GM19468 (cell line): ENCODE data around the gene CLTCL1.
"Not testable (repeated sequence)": the region's sequence is repeated elsewhere in the genome, so short reads cannot be mapped to it uniquely, and the experiment has no call there.

ENCODE experiments used
- ATAC-seq: cut with Tn5 transposase; IDR thresholded peaks from one replicate; pipeline ENCODE4 v1.9.1; 2021; ENCODE audit warnings: mild to moderate bottlenecking, moderate library complexity, moderate number of reproducible peaks; ENCODE audit not compliant: unreplicated experiment; ENCODE audit errors: extremely low read depth

Gene CLTCL1

DNA sequence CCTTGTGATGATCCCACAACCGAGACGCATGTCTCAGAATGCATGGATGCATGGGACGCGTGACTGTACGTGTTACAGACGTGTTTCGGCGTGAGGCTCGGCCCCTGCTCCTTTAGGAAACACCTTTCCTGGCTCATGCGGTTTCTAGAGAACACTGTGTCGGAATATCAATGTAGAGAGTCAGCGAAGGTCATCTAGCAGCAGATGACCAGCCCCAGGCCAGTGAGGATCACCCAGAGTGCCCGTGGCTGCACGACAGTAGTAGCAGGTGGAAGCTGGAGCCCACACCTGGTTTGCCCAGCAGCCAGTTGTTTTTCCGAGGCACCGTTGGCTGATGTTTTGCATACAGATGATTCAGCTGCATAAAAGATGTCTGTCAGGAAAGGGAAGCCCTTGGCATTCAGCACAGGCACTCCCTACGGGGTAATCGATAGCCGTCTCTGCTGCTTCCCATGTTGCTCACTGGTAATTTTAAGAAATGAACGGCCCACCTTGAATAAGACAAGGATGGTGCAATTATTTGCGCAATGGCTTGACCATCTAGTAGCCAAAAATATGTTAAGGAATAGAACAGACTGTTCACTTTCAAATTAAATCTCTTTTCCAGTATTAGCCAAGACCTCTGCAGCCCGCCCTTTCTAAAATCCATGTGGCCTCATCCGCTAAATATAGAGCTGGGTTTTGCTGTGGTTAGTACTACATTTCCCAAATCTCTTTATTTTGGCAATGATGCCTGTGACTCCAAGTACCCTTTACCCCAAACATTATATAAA, 1.1 kb upstream of the CLTCL1 start:
- no peak for ATAC-seq

DNA sequence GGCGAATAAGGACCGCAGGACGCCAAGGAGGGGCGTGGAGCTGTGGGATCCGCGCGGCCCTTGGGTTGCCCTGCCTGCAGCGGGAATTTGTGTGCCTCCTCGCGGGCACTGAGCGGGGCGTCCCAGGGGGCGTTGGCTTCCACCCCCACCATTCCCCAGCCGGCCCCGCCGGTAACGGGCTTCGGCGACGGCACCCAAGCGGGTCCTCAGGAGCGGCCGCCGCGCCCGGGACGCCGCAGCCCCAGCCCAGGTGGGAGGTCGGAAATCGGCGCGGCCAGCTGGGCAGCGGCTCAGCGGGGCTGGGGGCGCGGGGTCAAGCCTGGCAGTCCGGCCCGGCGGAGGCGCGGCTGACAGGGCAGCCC, 320 bp downstream of the CLTCL1 start:
- ATAC-seq: no peak

GRCh38 chr22:19290400-19291217, 910 bp downstream of the CLTCL1 start:
- no peak for ATAC-seq

DNA sequence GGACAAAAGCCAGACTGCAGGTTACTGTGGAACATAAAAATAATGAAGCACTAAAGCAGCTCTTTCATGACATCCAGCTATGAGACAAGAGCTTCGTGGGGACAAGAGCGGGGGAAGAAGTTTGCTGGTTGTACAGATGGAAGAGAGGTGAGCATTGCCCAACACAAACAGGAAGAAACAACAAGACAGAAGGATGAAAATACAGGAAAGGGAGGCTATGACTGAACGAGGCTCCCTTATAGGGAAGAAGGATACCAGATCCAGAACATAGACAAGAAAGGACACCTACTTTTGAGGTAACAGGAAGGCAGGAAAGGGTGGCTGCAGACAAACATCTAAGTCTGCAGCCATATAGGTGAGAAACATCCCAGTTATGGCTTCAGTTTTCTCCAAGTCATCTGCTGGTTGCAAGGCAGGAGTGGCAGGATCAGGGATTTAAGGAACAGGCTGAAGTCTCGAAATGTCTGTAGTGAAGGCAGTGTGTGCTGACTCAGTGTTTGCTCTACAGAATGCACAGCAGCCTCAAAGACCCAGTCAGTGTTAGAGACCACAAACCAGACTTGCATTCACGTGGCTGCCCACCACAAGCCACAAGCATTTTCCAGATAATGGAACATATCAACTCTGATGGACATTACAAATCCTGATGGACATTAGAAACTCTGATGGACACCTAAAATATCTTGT, 1.9 kb downstream of the CLTCL1 start:
- no peak for ATAC-seq

- ATAC-seq: no peak
Measured at GRCh38 chr22:19287889-19288288, 3.6 kb downstream of the CLTCL1 start.

DNA sequence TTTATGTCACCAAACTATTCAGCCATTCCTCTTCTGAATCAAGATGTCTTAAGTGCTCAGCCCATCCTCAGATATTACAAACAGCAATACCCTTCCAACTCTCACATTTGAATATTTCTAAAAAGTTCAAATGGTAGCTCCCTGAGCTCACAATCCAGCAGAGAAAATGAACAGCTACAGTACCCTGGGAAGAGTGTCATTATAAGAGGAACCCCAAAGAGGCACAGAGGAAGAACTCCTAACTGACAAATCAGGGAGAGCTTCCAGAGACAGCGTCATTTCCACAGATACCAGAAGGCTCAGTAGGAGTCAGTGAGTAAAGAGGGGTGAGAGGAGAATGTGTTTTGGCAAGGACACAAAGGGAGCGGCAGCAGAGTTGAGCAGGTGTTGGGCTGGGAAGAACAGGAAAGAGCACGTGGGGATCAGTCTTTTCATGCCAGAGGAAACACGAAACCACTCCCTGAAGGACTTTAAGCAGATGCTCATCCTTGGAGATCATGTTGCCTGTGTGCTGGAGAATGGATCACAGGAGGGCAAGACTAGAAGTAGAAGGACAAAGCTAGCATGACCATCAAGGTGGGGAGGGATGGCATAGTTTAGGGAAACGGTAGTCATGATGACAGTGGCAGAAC, 4.3 kb downstream of the CLTCL1 start:
- no peak for ATAC-seq

GRCh38 chr22:19285831-19286230, 5.7 kb downstream of the CLTCL1 start:
- no peak for ATAC-seq

GRCh38 chr22:19279143-19279542, 12.4 kb downstream of the CLTCL1 start:
- not testable (repeated sequence) for ATAC-seq

DNA sequence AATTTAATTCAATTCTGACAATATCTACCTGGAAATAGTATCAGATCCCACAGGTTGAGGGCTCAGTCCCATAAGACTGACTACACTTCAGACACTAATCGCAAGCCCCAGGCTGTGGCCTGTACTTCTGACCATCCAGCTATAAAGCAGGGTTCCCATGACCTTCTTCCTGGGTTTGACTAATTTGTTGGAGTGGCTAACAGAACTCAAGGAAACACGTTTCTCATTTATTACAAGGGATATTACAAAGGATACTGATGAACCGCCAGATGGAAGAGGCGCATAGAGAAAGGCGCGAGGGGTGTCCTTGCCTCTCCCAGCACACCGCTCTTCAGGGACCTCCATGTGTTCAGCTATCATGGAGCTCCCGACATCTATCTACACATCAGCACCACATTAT, 13.7 kb downstream of the CLTCL1 start:
- ATAC-seq: no peak

GRCh38 chr22:19275919-19276600, 15.5 kb downstream of the CLTCL1 start:
- ATAC-seq: no peak

- no peak for ATAC-seq
Measured at GRCh38 chr22:19275513-19275912, 16.0 kb downstream of the CLTCL1 start.

- ATAC-seq: no peak
Measured at GRCh38 chr22:19275104-19275503, 16.4 kb downstream of the CLTCL1 start.

GRCh38 chr22:19271856-19272535, 19.5 kb downstream of the CLTCL1 start:
- no peak for ATAC-seq

DNA sequence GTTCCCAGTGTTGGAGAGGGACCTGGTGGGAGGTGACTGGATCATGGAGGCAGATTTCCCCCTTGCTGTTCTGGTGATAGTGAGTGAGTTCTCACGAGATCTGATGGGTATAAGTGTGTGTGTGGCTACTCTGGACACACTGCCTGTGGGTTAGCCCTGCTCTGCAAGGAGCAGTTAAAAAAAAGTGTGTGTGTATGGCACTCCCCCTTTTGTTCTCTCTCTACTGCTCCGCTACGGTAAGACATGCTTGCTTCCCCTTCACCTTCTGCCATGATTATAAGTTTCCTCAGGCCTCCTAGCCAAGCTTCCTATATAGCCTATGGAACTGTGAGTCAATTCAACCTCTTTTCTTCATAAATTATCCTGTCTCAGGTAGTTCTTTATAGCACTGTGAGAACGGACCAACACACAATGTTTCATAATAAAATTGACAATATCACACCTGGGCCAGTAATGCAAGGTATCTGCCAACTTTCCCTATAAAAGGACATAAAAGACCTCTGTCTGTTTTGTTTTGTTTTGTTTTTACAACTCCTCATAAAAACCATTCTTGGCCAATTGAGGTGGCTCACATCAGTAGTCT, 20.2 kb downstream of the CLTCL1 start:
- ATAC-seq: no peak

- ATAC-seq: no peak
Measured at GRCh38 chr22:19270873-19271272, 20.6 kb downstream of the CLTCL1 start.

DNA sequence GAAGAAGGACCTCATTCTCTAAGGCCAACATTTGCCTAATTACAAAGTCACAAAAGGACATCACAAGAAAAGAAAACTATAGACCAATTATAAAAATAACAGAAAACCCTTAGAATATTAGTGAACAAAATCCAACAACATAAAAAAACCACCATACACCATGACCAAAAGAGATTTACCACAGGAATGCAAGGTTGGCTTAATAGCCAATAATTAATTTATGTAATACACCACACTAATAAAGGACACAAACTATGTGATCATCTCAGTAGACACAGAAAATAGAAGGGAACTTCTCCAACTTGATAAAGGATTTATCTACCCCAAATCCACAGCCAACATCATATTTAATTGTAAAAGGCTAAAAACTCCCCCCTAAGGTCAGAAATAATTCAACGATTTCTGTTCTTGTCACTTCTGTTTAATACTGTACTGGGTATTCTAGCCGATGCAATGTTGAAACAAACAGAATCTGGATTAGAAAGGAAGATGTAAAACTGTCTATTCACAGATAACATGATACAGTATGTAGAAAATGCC, 24.9 kb downstream of the CLTCL1 start:
- no peak for ATAC-seq

GRCh38 chr22:19265779-19266178, 25.7 kb downstream of the CLTCL1 start:
- no peak for ATAC-seq

DNA sequence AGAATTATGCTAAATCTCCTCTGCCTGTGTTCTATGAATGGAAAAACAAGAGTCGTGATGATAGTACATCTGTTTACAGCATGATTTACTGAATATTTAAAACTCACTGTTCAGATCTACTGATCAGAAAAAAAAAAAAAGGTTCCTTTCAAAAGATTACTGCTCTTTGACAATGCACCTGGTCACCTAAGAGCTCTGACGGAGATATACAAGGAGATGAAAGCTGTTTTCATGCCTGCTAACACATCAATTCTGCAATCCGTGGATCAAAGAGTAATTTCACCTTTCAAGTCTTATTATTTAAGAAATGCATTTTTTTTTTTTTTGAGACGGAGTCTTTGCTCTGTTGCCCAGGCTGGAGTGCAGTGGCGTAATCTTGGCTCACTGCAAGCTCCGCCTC, 30.7 kb downstream of the CLTCL1 start:
- no peak for ATAC-seq

- no peak for ATAC-seq
Measured at GRCh38 chr22:19260194-19260593, 31.3 kb downstream of the CLTCL1 start.
